ENCODE measurements around the gene MPV17. TPM values are rescaled to one million over a fixed set of nuclear protein-coding genes. Genes with fewer than 3 reads are reported as not detected.
"Not testable (repeated sequence)": the region's sequence is repeated elsewhere in the genome, so short reads cannot be mapped to it uniquely, and the experiment has no call there.

MPV17 gene
- total RNA-seq, 1 donor from 2014 or later = 84.5 TPM

GRCh38 chr2:27353762-27354596, 31.1 kb upstream of the MPV17 start:
- Mint-ChIP-seq H3K4me1 (peaks cover 49% of the 10 kb centered on the region), H3K4me3 (peak overlapping the region; percentile 87), H3K27me3 (ENCODE audit: low read depth) (no peaks in the 10 kb centered on the region), H3K9me3 (peaks cover 2% of the 10 kb centered on the region), H3K27ac (ENCODE audit: unreplicated experiment) (no peak overlapping the region), H3K36me3 (ENCODE audit: low read depth) (peaks cover 11% of the 10 kb centered on the region)
- TF ChIP-seq, protein P1, sequence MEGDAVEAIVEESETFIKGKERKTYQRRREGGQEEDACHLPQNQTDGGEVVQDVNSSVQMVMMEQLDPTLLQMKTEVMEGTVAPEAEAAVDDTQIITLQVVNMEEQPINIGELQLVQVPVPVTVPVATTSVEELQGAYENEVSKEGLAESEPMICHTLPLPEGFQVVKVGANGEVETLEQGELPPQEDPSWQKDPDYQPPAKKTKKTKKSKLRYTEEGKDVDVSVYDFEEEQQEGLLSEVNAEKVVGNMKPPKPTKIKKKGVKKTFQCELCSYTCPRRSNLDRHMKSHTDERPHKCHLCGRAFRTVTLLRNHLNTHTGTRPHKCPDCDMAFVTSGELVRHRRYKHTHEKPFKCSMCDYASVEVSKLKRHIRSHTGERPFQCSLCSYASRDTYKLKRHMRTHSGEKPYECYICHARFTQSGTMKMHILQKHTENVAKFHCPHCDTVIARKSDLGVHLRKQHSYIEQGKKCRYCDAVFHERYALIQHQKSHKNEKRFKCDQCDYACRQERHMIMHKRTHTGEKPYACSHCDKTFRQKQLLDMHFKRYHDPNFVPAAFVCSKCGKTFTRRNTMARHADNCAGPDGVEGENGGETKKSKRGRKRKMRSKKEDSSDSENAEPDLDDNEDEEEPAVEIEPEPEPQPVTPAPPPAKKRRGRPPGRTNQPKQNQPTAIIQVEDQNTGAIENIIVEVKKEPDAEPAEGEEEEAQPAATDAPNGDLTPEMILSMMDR (conservative IDR thresholded peaks at IDR 0.05) = no peak
- no peak for DNase-seq (ENCODE audit: low read depth, low spot score)

GRCh38 chr2:27353386-27353761, 30.5 kb upstream of the MPV17 start:
- Mint-ChIP-seq H3K4me1 (peaks cover 46% of the 10 kb centered on the region), H3K27ac (ENCODE audit: unreplicated experiment) (peak overlapping the region; percentile 54)
- DNase-seq (ENCODE audit: low read depth, low spot score); H3K9me3 Mint-ChIP-seq; H3K27me3 Mint-ChIP-seq (ENCODE audit: low read depth); H3K4me3 Mint-ChIP-seq; H3K36me3 Mint-ChIP-seq (ENCODE audit: low read depth): not testable (repeated sequence)

DNA sequence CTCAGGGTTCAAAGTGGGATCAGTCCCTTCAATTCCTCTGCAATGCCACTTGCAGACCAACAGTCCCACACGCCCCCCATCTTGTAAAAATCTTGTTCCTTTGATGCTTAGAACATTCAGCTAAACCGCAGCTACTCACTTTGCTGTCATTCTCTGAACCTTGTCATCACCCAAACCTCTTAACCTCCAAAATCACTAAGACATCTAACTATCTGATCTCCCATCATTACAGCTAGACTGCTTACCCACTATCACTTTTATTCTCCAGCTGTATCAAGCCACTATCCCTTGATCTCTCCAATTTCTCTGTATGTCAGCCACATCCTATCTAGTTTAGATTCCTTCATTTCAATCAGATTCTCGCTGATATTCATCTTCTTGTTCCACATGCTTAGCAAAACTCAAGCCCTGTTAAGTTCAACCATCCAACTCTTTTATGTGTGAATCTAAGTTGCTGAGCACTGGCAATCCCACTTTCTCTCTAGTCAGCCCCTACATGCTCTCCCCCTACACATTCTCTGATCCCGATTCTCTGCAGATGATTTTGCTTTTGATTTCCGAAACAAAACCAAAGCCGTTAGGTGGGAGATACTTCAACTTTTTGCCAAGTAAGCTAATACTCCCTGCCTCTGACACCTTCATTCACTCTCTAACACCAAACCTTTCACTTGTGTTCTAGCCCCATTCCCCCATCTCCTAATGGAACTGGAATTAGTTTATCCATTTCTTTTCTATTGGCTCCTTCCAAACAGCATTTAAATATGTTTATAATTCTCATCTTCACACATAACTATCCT, 29.1 kb upstream of the MPV17 start:
- H3K4me1 Mint-ChIP-seq = peaks cover 36% of the 10 kb centered on the region
- no peak overlapping the region for H3K4me3 Mint-ChIP-seq
- H3K9me3 Mint-ChIP-seq = peaks cover under 1% of the 10 kb centered on the region
- DNase-seq (ENCODE audit: low read depth, low spot score) = no peak
- peaks cover 3% of the 10 kb centered on the region for H3K36me3 Mint-ChIP-seq (ENCODE audit: low read depth)
- H3K27me3 Mint-ChIP-seq (ENCODE audit: low read depth) = no peaks in the 10 kb centered on the region
- TF ChIP-seq, protein P1 (conservative IDR thresholded peaks at IDR 0.05) = no peak
- H3K27ac Mint-ChIP-seq (ENCODE audit: unreplicated experiment) = no peak overlapping the region

DNA sequence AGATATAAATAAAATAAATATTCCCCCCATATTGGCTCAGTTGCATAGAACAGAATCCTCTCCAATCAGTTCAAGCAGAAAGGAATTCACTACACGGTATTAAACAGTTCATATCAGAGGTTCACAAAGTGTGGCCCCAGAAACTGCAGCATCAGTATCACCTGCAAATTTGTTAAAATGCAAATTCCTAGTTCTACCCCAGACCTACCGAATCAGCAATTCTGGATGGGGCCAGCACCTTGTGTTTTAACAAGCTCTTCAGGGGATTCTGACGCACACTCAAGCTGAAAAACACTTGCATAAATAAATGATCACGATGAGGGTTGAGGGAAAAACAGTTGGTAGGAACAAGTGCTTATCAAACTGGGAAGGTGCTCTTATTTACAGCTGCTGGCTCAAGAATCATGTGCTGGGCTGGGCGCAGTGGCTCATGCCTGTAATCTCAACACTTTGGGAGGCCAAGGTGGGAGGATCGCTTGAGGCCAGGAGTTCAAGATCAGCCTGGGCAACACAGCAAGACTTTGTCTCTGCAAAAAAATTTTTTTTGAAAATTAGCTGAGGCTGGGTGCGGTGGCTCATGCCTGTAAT, 27.3 kb upstream of the MPV17 start:
- TF ChIP-seq, protein P1 (conservative IDR thresholded peaks at IDR 0.05) = no peak
- Mint-ChIP-seq H3K9me3 (no peaks in the 10 kb centered on the region), H3K4me3 (no peak overlapping the region), H3K4me1 (peaks cover 22% of the 10 kb centered on the region), H3K36me3 (ENCODE audit: low read depth) (no peaks in the 10 kb centered on the region), H3K27ac (ENCODE audit: unreplicated experiment) (no peak overlapping the region), H3K27me3 (ENCODE audit: low read depth) (no peaks in the 10 kb centered on the region)
- no peak for DNase-seq (ENCODE audit: low read depth, low spot score)

DNA sequence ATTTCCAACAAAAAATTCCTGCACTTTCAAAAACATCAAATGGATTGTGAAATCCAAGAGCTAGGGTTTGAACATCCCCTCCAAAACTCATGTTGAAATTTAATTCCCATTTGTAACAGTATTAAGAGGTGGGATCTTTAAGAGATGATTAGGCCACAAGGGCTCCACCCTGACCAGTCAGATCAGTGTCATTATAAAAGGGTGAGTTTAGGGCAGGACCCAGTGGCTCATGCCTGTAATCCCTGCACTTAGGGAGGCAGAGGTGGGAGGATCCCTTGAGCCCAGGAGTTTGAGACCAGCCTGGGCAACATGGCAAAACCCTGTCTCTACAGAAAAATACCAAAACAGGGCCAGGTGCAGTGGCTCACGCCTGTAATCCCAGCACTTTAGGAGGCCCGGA, 24.7 kb upstream of the MPV17 start:
- H3K4me1 Mint-ChIP-seq = peaks cover 6% of the 10 kb centered on the region
- H3K27ac Mint-ChIP-seq (ENCODE audit: unreplicated experiment) = no peak overlapping the region
- TF ChIP-seq, protein P1 (conservative IDR thresholded peaks at IDR 0.05) = no peak
- no peak for DNase-seq (ENCODE audit: low read depth, low spot score)
- H3K9me3 Mint-ChIP-seq = no peaks in the 10 kb centered on the region
- no peak overlapping the region for H3K4me3 Mint-ChIP-seq
- H3K36me3 Mint-ChIP-seq (ENCODE audit: low read depth) = no peaks in the 10 kb centered on the region
- no peaks in the 10 kb centered on the region for H3K27me3 Mint-ChIP-seq (ENCODE audit: low read depth)

All from neural crest cell (in vitro differentiated cells).